Measurements from ENCODE around the gene HOOK1.

DNA sequence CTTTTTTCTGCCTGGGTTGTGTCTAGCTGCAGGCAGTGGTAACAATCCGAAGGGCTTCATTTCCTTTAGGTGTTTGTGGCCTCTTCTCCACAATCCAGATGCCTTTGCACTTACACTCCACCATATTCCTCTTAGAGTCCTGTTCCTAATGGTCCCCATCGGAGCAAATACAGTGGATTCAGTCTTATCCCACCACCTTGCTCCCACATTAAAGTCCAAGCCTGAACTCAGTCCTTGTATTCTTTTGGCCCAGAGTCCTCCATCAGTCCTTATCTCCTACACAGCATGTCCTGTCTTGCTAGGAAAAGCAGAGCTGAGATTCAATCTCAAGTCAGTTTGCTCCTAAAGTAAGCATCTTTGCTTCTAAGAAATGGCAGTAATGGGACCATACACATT is 103.0 kb downstream of the HOOK1 start:
- TF ChIP-seq, protein P1, sequence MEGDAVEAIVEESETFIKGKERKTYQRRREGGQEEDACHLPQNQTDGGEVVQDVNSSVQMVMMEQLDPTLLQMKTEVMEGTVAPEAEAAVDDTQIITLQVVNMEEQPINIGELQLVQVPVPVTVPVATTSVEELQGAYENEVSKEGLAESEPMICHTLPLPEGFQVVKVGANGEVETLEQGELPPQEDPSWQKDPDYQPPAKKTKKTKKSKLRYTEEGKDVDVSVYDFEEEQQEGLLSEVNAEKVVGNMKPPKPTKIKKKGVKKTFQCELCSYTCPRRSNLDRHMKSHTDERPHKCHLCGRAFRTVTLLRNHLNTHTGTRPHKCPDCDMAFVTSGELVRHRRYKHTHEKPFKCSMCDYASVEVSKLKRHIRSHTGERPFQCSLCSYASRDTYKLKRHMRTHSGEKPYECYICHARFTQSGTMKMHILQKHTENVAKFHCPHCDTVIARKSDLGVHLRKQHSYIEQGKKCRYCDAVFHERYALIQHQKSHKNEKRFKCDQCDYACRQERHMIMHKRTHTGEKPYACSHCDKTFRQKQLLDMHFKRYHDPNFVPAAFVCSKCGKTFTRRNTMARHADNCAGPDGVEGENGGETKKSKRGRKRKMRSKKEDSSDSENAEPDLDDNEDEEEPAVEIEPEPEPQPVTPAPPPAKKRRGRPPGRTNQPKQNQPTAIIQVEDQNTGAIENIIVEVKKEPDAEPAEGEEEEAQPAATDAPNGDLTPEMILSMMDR (IDR thresholded peaks at IDR 0.05), result no peak
- TF ChIP-seq POLR2AphosphoS5 (IDR thresholded peaks at IDR 0.05; ENCODE audit: insufficient read depth in 1 of 2, low read depth in 1 of 2), result no peak
